GM23338 (cell line): Measurements from ENCODE around the gene RNF121. TPM values are rescaled to one million over a fixed set of nuclear protein-coding genes. Genes with fewer than 3 reads are reported as not detected.

Experiments used
- ATAC-seq: fragments of 200-7000 bp; cut with Tn5 transposase; 3 replicates; pipeline ENCODE4 v1.9.1; 2020
- DNase-seq: peaks from one replicate; pipeline ENCODE4 v3.0.0-alpha.2; 2015; ENCODE audit warnings: low spot score
- H2AFZ ChIP-seq: fragments of 200-600 bp; sonication (generic); 2 replicates; pipeline ENCODE4 v1.8.0; 2016; ENCODE audit warnings: antibody characterized with exemption, mild to moderate bottlenecking, moderate library complexity
- H3F3A ChIP-seq: fragments of 200-600 bp; sonication (generic); replicated peaks from 2 replicates; pipeline ENCODE4 v1.8.0; 2017; ENCODE audit warnings: antibody characterized with exemption, mixed run types, low read depth
- H3K27ac ChIP-seq: fragments of 200-600 bp; sonication (generic); 2 replicates; pipeline ENCODE4 v1.6.1; 2016; ENCODE audit warnings: low read depth
- H3K27me3 ChIP-seq: fragments of 200-600 bp; sonication (generic); 2 replicates; pipeline ENCODE4 v1.8.0; 2016; ENCODE audit warnings: mild to moderate bottlenecking, mixed run types, moderate library complexity; ENCODE audit not compliant: insufficient read depth
- H3K36me3 ChIP-seq: fragments of 200-600 bp; sonication (generic); 2 replicates; pipeline ENCODE4 v1.8.0; 2016; ENCODE audit warnings: mild to moderate bottlenecking; ENCODE audit not compliant: insufficient read depth
- H3K4me1 ChIP-seq: fragments of 200-600 bp; sonication (generic); 2 replicates; pipeline ENCODE4 v1.8.0; 2016; ENCODE audit warnings: mild to moderate bottlenecking, moderate library complexity; ENCODE audit not compliant: insufficient read depth
- H3K4me2 ChIP-seq: fragments of 200-600 bp; sonication (generic); 2 replicates; pipeline ENCODE4 v1.7.1; 2017; ENCODE audit warnings: mixed run types
- H3K4me3 ChIP-seq: fragments of 200-600 bp; sonication (generic); 2 replicates; pipeline ENCODE4 v1.6.1; 2016; ENCODE audit warnings: mixed run types
- H3K79me2 ChIP-seq: fragments of 200-600 bp; sonication (generic); replicated peaks from 2 replicates; pipeline ENCODE4 v1.8.0; 2017; ENCODE audit warnings: mild to moderate bottlenecking; ENCODE audit not compliant: insufficient read depth
- H3K9me2 ChIP-seq: fragments of 200-600 bp; sonication (generic); 2 replicates; pipeline ENCODE4 v1.8.0; 2017; ENCODE audit not compliant: insufficient read depth
- H4K20me1 ChIP-seq: fragments of 200-600 bp; sonication (generic); replicated peaks from 2 replicates; pipeline ENCODE4 v1.8.0; 2017; ENCODE audit warnings: mild to moderate bottlenecking; ENCODE audit not compliant: insufficient read depth
- H3K27ac Mint-ChIP-seq: 2 replicates; pipeline ENCODE4 v1.8.0; 2020; ENCODE audit warnings: inconsistent platforms, mild to moderate bottlenecking, moderate library complexity, mixed read lengths
- H3K27me3 Mint-ChIP-seq: 3 replicates; pipeline ENCODE4 v1.8.0; 2022; ENCODE audit warnings: low read depth, mild to moderate bottlenecking, moderate library complexity, mixed read lengths, inconsistent platforms; ENCODE audit not compliant: insufficient read depth, poor library complexity
- H3K36me3 Mint-ChIP-seq: 3 replicates; pipeline ENCODE4 v1.8.0; 2021; ENCODE audit warnings: low read depth, mild to moderate bottlenecking, inconsistent platforms, moderate library complexity, mixed read lengths
- H3K4me1 Mint-ChIP-seq: 3 replicates; pipeline ENCODE4 v1.8.0; 2020; ENCODE audit warnings: mild to moderate bottlenecking, inconsistent platforms, mixed read lengths
- H3K4me3 Mint-ChIP-seq: 3 replicates; pipeline ENCODE4 v1.8.0; 2021; ENCODE audit warnings: moderate library complexity, mild to moderate bottlenecking, inconsistent platforms, mixed read lengths
- H3K9me3 Mint-ChIP-seq: 3 replicates; pipeline ENCODE4 v1.8.0; 2020; ENCODE audit warnings: moderate library complexity, mild to moderate bottlenecking, inconsistent platforms, mixed read lengths
- CREB1 ChIP-seq: fragments of 250-450 bp; sonication (Bioruptor Pico); IDR thresholded peaks from 2 replicates; pipeline ENCODE4 v1.5.0; 2020; ENCODE audit warnings: low read depth, mild to moderate bottlenecking, moderate library complexity
- CTCF ChIP-seq, 2 experiments: fragments of 200-600 bp in 1 of 2; sonication (generic) in 1 of 2; conservative IDR thresholded peaks; 2 replicates each; pipeline versions ENCODE4 v1.5.1 to v1.6.1; 2016 to 2017; ENCODE audit warnings: antibody characterized with exemption in 2 of 2, low read depth in 2 of 2, mild to moderate bottlenecking in 2 of 2, moderate library complexity in 1 of 2
- ETS1 ChIP-seq: IDR thresholded peaks from 2 replicates; pipeline ENCODE4 v1.6.1; 2016; ENCODE audit warnings: antibody characterized with exemption
- EZH2 ChIP-seq: fragments of 200-600 bp; sonication (generic); IDR thresholded peaks from one replicate; pipeline ENCODE4 v1.8.0; 2017; ENCODE audit warnings: antibody characterized with exemption, mild to moderate bottlenecking, low read depth; ENCODE audit not compliant: unreplicated experiment
- EZH2phosphoT487 ChIP-seq: fragments of 200-600 bp; sonication (generic); IDR thresholded peaks from one replicate; pipeline ENCODE4 v1.8.1; 2018; ENCODE audit warnings: antibody characterized with exemption; ENCODE audit not compliant: unreplicated experiment
- JUNB ChIP-seq: IDR thresholded peaks from one replicate; pipeline ENCODE4 v1.6.1; 2016; ENCODE audit warnings: antibody characterized with exemption; ENCODE audit not compliant: unreplicated experiment
- NANOG ChIP-seq: IDR thresholded peaks from 2 replicates; pipeline ENCODE4 v1.6.1; 2016; ENCODE audit warnings: antibody characterized with exemption, borderline replicate concordance
- ZNF114 ChIP-seq: fragments of 250-450 bp; sonication (Bioruptor Pico); IDR thresholded peaks from 2 replicates; pipeline ENCODE4 v1.5.0; 2020; ENCODE audit warnings: mild to moderate bottlenecking, moderate library complexity
- ZNF462 ChIP-seq: fragments of 250-450 bp; sonication (Bioruptor Pico); IDR thresholded peaks from 2 replicates; pipeline ENCODE4 v1.5.0; 2020; ENCODE audit warnings: mild to moderate bottlenecking, moderate library complexity
- polyA plus RNA-seq: library from polyadenylated mRNA; unstranded; fragments of >200 nt; fragmentation: Nextera tagmentation; extraction: Ambion mirVana; gene quantifications from 2 replicates; pipeline ENCODE4 v1.2.1, GENCODE V29; 2016
- total RNA-seq: library from RNA; depleted of rRNA; stranded (reverse); fragments of >200 nt; shearing (Covaris generic); gene quantifications from 2 replicates; pipeline ENCODE4 v1.2.3, GENCODE V29; 2014

RNF121 gene
- total and polyA plus RNA-seq, 2 experiments from 2014 or later: 7.8 to 37.7 TPM

GRCh38 chr11:72026090-72026489, 97.2 kb downstream of the RNF121 start:
- H3K79me2 ChIP-seq: peaks cover 9% of the 10 kb centered on the region; the same call in 1 of the 2 replicates
- TF ChIP-seq EZH2phosphoT487 (no peak), NANOG (no peak), EZH2 (no peak)
- Mint-ChIP-seq H3K4me3 (no peak overlapping the region), H3K27ac (peak overlapping the region; percentile 81; the same call in 1 of the 2 replicates), H3K9me3 (no peaks in the 10 kb centered on the region), H3K4me1 (peaks cover 4% of the 10 kb centered on the region), H3K36me3 (peaks cover 47% of the 10 kb centered on the region), H3K27me3 (peaks cover 5% of the 10 kb centered on the region)
- no peaks in the 10 kb centered on the region for H3K27me3 ChIP-seq
- H3K27ac ChIP-seq: 0 out of 2 replicates have a peak overlapping the region, but pooled peaks have one; percentile 47
- DNase-seq (no peak), ATAC-seq (no peak)
- peaks cover 28% of the 10 kb centered on the region for H3K36me3 ChIP-seq
- no peak overlapping the region for H3K4me2 ChIP-seq
- no peak overlapping the region for H3K4me3 ChIP-seq
- H3K9me2 ChIP-seq: no peaks in the 10 kb centered on the region
- H3K4me1 ChIP-seq: no peaks in the 10 kb centered on the region
- H2AFZ ChIP-seq: no peak overlapping the region
- H4K20me1 ChIP-seq: peaks cover 18% of the 10 kb centered on the region
- peaks cover 4% of the 10 kb centered on the region; the same call in 1 of the 2 replicates for H3F3A ChIP-seq

GRCh38 chr11:72030472-72031045, 101.7 kb downstream of the RNF121 start:
- H2AFZ ChIP-seq: no peak overlapping the region
- ATAC-seq: no peak

More at GRCh38 chr11:72030472-72031045, 101.7 kb downstream of the RNF121 start:
- Mint-ChIP-seq H3K27me3 (peaks cover 7% of the 10 kb centered on the region), H3K36me3 (peaks cover 28% of the 10 kb centered on the region), H3K4me3 (no peak overlapping the region), H3K27ac (0 out of 2 replicates have a peak overlapping the region, but pooled peaks have one; percentile 2), H3K9me3 (no peaks in the 10 kb centered on the region), H3K4me1 (peaks cover 4% of the 10 kb centered on the region; the same call in 2 of the 3 replicates)
- H4K20me1 ChIP-seq: peaks cover 17% of the 10 kb centered on the region
- peaks cover 9% of the 10 kb centered on the region for H3K36me3 ChIP-seq
- no peak for TF ChIP-seq JUNB
- TF ChIP-seq EZH2: no peak
- TF ChIP-seq EZH2phosphoT487: no peak
- no peak for TF ChIP-seq CREB1
- TF ChIP-seq ZNF114 (CRISPR knock-in tag): no peak
- TF ChIP-seq NANOG: no peak
- no peak for TF ChIP-seq ETS1
- no peak for TF ChIP-seq CTCF (conservative IDR thresholded peaks at IDR 0.05; ENCODE audit: low read depth in 2 of 2)
- TF ChIP-seq ZNF462 (CRISPR knock-in tag): no peak
- H3K27me3 ChIP-seq: no peaks in the 10 kb centered on the region
- H3K4me3 ChIP-seq: no peak overlapping the region
- H3K9me2 ChIP-seq: no peaks in the 10 kb centered on the region
- peaks cover under 1% of the 10 kb centered on the region; the same call in 1 of the 2 replicates for H3F3A ChIP-seq
- H3K79me2 ChIP-seq: peaks cover 17% of the 10 kb centered on the region
- H3K27ac ChIP-seq: no peak overlapping the region
- no peaks in the 10 kb centered on the region for H3K4me1 ChIP-seq
- H3K4me2 ChIP-seq: no peak overlapping the region
- DNase-seq: no peak
